HCT116 (cell line): ENCODE results near the gene SELE. TPM values are rescaled to one million over a fixed set of nuclear protein-coding genes. Genes with fewer than 3 reads are reported as not detected.

Experiments
- ATAC-seq: fragments of 200-7000 bp; cut with Tn5 transposase; 2 replicates; pipeline ENCODE4 v1.9.1; 2020; ENCODE audit warnings: mild to moderate bottlenecking, moderate library complexity
- BruUV-seq: library from RNA; stranded (reverse); fragments of 400-500 nt; replicated peaks from 2 replicates; lab custom pipeline; 2021; lab: Mats Ljungman, UMichigan
- CTCF ChIA-PET: fragments of 300-600 bp; sonication (Branson Sonifier 250); formaldehyde crosslinking; loops from one replicate; lab custom pipeline; 2021; ENCODE audit warnings: antibody characterized with exemption; lab: Charles Lee
- POLR2A ChIA-PET: fragments of 300-600, 350-600 bp; sonication (Branson Sonifier 250); formaldehyde crosslinking; loops from one replicate; lab custom pipeline; 2021; ENCODE audit warnings: antibody characterized with exemption; lab: Charles Lee
- RAD21 ChIA-PET, 2 experiments: fragments of 300-600 bp; sonication (Branson Sonifier 250); formaldehyde crosslinking; loops; one replicate each; lab custom pipeline; 2023; ENCODE audit warnings: low total read pairs in 2 of 2; ENCODE audit not compliant: uncharacterized antibody in 2 of 2, unreplicated experiment in 2 of 2, low non-redundant PET in 1 of 2; lab: Charles Lee
- DNase-seq: peaks from one replicate; pipeline ENCODE4 v3.0.0-alpha.2; 2010; ENCODE audit warnings: low read depth, low spot score
- H2AFZ ChIP-seq: fragments of 200-600 bp; shearing (Covaris generic), sonication (generic); 2 replicates; pipeline ENCODE4 v1.6.1; 2017; ENCODE audit warnings: low read depth, mixed run types, mixed read lengths, antibody characterized with exemption, low read length; ENCODE audit not compliant: poor library complexity, severe bottlenecking
- H3K27ac ChIP-seq: 2 replicates; pipeline ENCODE4 v1.5.1; 2012; ENCODE audit warnings: low read depth, low read length
- H3K27me3 ChIP-seq: fragments of 200-600 bp; sonication (generic); 2 replicates; pipeline ENCODE4 v1.6.1; 2016; ENCODE audit warnings: mixed run types, low read length, mixed read lengths; ENCODE audit not compliant: insufficient read depth
- H3K36me3 ChIP-seq, 2 experiments: fragments of 200-500 bp in 1 of 2; fragments of 200-600 bp in 1 of 2; sonication (Bioruptor generic) in 1 of 2; sonication (generic) in 1 of 2; 2 replicates each; pipeline versions ENCODE4 v1.5.1 to v1.6.1; 2014 to 2016; ENCODE audit warnings: low read length in 2 of 2, inconsistent platforms in 1 of 2, mixed read lengths in 1 of 2, mixed run types in 1 of 2; ENCODE audit not compliant: insufficient read depth in 2 of 2, control insufficient read depth in 1 of 2
- H3K4me1 ChIP-seq, 2 experiments: fragments of 200-600 bp in 1 of 2; sonication (generic) in 1 of 2; 2 replicates each; pipeline versions ENCODE4 v1.5.1 to v1.6.1; 2012 to 2017; ENCODE audit warnings: low read length in 2 of 2, inconsistent platforms in 1 of 2, mild to moderate bottlenecking in 1 of 2, mixed read lengths in 1 of 2, mixed run types in 1 of 2, moderate library complexity in 1 of 2; ENCODE audit not compliant: insufficient read depth in 2 of 2, control insufficient read depth in 1 of 2
- H3K4me2 ChIP-seq: fragments of 200-600 bp; sonication (generic); 2 replicates; pipeline ENCODE4 v1.6.1; 2017; ENCODE audit warnings: mixed run types, low read length, mixed read lengths
- H3K4me3 ChIP-seq, 2 experiments: fragments of 200-600 bp in 1 of 2; sonication (generic) in 1 of 2; replicated peaks in 1 of 2; 2 replicates each; pipeline ENCODE4 v1.5.1; 2011 to 2016; ENCODE audit warnings: low read length in 2 of 2, control low read depth in 1 of 2, low read depth in 1 of 2, mild to moderate bottlenecking in 1 of 2, mixed read lengths in 1 of 2, mixed run types in 1 of 2
- H3K79me2 ChIP-seq: fragments of 200-600 bp; sonication (generic); 2 replicates; pipeline ENCODE4 v1.6.1; 2017; ENCODE audit warnings: mild to moderate bottlenecking, mixed run types, low read length, moderate library complexity, mixed read lengths; ENCODE audit not compliant: insufficient read depth
- H3K9ac ChIP-seq: fragments of 200-600 bp; sonication (generic); 2 replicates; pipeline ENCODE4 v1.6.1; 2016; ENCODE audit warnings: low read length, mixed read lengths
- H3K9me2 ChIP-seq: fragments of 200-600 bp; sonication (generic), shearing (Covaris generic); 2 replicates; pipeline ENCODE4 v1.6.1; 2017; ENCODE audit warnings: mixed run types, mild to moderate bottlenecking, moderate library complexity; ENCODE audit not compliant: insufficient read depth
- H3K9me3 ChIP-seq, 2 experiments: fragments of 200-500 bp in 1 of 2; fragments of 200-600 bp in 1 of 2; sonication (Bioruptor generic) in 1 of 2; sonication (generic) in 1 of 2; 2 replicates each; pipeline ENCODE4 v1.6.1; 2014 to 2017; ENCODE audit warnings: low read length in 2 of 2, mixed read lengths in 2 of 2, inconsistent platforms in 1 of 2, low read depth in 1 of 2, mild to moderate bottlenecking in 1 of 2, mixed run types in 1 of 2, moderate library complexity in 1 of 2; ENCODE audit not compliant: control insufficient read depth in 1 of 2, insufficient read depth in 1 of 2
- H4K20me1 ChIP-seq: fragments of 200-600 bp; sonication (generic), shearing (Covaris generic); 2 replicates; pipeline ENCODE4 v1.6.1; 2017; ENCODE audit warnings: mixed run types, mild to moderate bottlenecking, moderate library complexity; ENCODE audit not compliant: insufficient read depth
- ATF3 ChIP-seq: IDR thresholded peaks from 2 replicates; pipeline ENCODE4 v1.6.1; 2012
- CTCF ChIP-seq, 3 experiments: fragments of 200-600 bp in 1 of 3; sonication (generic) in 1 of 3; IDR thresholded peaks in 2 of 3; conservative IDR thresholded peaks in 1 of 3; 2 replicates each; pipeline ENCODE4 v1.5.1; 2012 to 2017; ENCODE audit warnings: low read depth in 2 of 3, low read length in 2 of 3, antibody characterized with exemption in 1 of 3, borderline replicate concordance in 1 of 3, control low read depth in 1 of 3, mild to moderate bottlenecking in 1 of 3, mixed read lengths in 1 of 3, mixed run types in 1 of 3, moderate library complexity in 1 of 3; ENCODE audit not compliant: insufficient read depth in 1 of 3
- EZH2 ChIP-seq: fragments of 200-600 bp; sonication (generic); IDR thresholded peaks from 2 replicates; pipeline ENCODE4 v1.6.1; 2017; ENCODE audit warnings: antibody characterized with exemption, mixed run types
- SP1 ChIP-seq: IDR thresholded peaks from 2 replicates; pipeline ENCODE4 v1.6.1; 2012; ENCODE audit warnings: low read depth
- SRF ChIP-seq: IDR thresholded peaks from 2 replicates; pipeline ENCODE4 v1.6.1; 2012; ENCODE audit warnings: low read depth
- YY1 ChIP-seq: IDR thresholded peaks from 2 replicates; pipeline ENCODE4 v1.6.1; 2011; ENCODE audit warnings: low read length, low read depth, moderate library complexity, mild to moderate bottlenecking; ENCODE audit not compliant: insufficient replicate concordance; ENCODE audit errors: extremely low read depth
- ZBTB33 ChIP-seq: IDR thresholded peaks from 2 replicates; pipeline ENCODE4 v1.6.1; 2011; ENCODE audit warnings: mild to moderate bottlenecking, low read length, moderate library complexity; ENCODE audit not compliant: insufficient replicate concordance; ENCODE audit errors: extremely low read depth
- ZFX ChIP-seq: fragments of 450-650 bp; IDR thresholded peaks from 2 replicates; pipeline ENCODE4 v1.6.1; 2017
- intact Hi-C: fragments of 100-400 bp; cut with micrococcal nuclease; formaldehyde crosslinking; loops from 2 replicates; pipeline ENCODE4 v1.10.0; 2022
- total RNA-seq: library from RNA; stranded (reverse); gene quantifications from one replicate; pipeline ENCODE4 v1.2.1, GENCODE V29; 2021; ENCODE audit not compliant: unreplicated experiment

The SELE gene
- total RNA-seq, 1 experiment from 2014 or later: not detected

- H3K4me1 ChIP-seq: no peaks in the 10 kb centered on the region
- no peak overlapping the region for H3K4me2 ChIP-seq
- ChIA-PET RAD21 (no interaction called here), POLR2A (no interaction called here), CTCF (no interaction called here)
- no peaks in the 10 kb centered on the region for H3K79me2 ChIP-seq
- no peaks in the 10 kb centered on the region for H3K9me2 ChIP-seq
- no peak overlapping the region for H3K9ac ChIP-seq
- no peaks in the 10 kb centered on the region for H3K27me3 ChIP-seq
- no peak overlapping the region for H3K4me3 ChIP-seq
- DNase-seq (no peak), ATAC-seq (no peak)
- no peak for TF ChIP-seq ATF3
- H3K9me3 ChIP-seq: no peaks in the 10 kb centered on the region
- H3K36me3 ChIP-seq: no peaks in the 10 kb centered on the region
- no TSS peak for BruUV-seq
- H4K20me1 ChIP-seq: no peaks in the 10 kb centered on the region
- no peak overlapping the region for H2AFZ ChIP-seq
- no peak overlapping the region for H3K27ac ChIP-seq
- intact Hi-C loops: no loop called here
These were observed 28.8 kb upstream of the SELE start for GRCh38 chr1:169762699-169763098.

GRCh38 chr1:169759038-169759437 is 25.2 kb upstream of the SELE start:
- H3K4me2 ChIP-seq: no peak overlapping the region
- no peaks in the 10 kb centered on the region for H3K4me1 ChIP-seq
- no peaks in the 10 kb centered on the region for H3K9me3 ChIP-seq
- no peaks in the 10 kb centered on the region for H3K79me2 ChIP-seq
- H3K9me2 ChIP-seq: no peaks in the 10 kb centered on the region
- DNase-seq (no peak), ATAC-seq (no peak)
- no peak for TF ChIP-seq SRF
- no peak for TF ChIP-seq ATF3
- no peak for TF ChIP-seq YY1
- TF ChIP-seq CTCF (IDR thresholded peaks at IDR 0.05 in 2 of 3, conservative IDR thresholded peaks at IDR 0.05 in 1 of 3; ENCODE audit: borderline replicate concordance in 1 of 3, insufficient read depth in 1 of 3, low read depth in 2 of 3, low read length in 2 of 3): no peak
- TF ChIP-seq SP1: no peak
- TF ChIP-seq ZBTB33: no peak
- TF ChIP-seq ZFX: no peak
- no peak for TF ChIP-seq EZH2
- H4K20me1 ChIP-seq: no peaks in the 10 kb centered on the region
- H2AFZ ChIP-seq: no peak overlapping the region
- no peak overlapping the region for H3K9ac ChIP-seq
- no peaks in the 10 kb centered on the region for H3K27me3 ChIP-seq
- H3K4me3 ChIP-seq: no peak overlapping the region
- CTCF ChIA-PET: no interaction called here
- RAD21 ChIA-PET: no interaction called here
- BruUV-seq: no TSS peak
- intact Hi-C loops: no loop called here
- H3K36me3 ChIP-seq: no peaks in the 10 kb centered on the region
- POLR2A ChIA-PET: no interaction called here
- no peak overlapping the region for H3K27ac ChIP-seq
